Keratinocyte (primary cell): ENCODE results near the gene ACAT2. TPM values are rescaled to one million over a fixed set of nuclear protein-coding genes. Genes with fewer than 3 reads are reported as not detected.

ENCODE experiments used
- DNase-seq: peaks from one replicate; pipeline ENCODE4 v3.0.0-alpha.2; 2011; ENCODE audit warnings: low read depth, missing footprints, low spot score
- FAIRE-seq: peaks from 2 replicates; lab custom pipeline; 2011; peaks lifted over from hg19 to GRCh38; lab: Jason Lieb, UNC
- H2AFZ ChIP-seq: 2 replicates; pipeline ENCODE4 v1.6.0; 2012; ENCODE audit warnings: low read length, control low read depth, inconsistent platforms; ENCODE audit not compliant: control insufficient read depth
- H3K27ac ChIP-seq: 2 replicates; pipeline ENCODE4 v1.5.1; 2011; ENCODE audit warnings: low read length; ENCODE audit not compliant: control insufficient read depth, insufficient read depth
- H3K27me3 ChIP-seq: 3 replicates; pipeline ENCODE4 v1.6.0; 2011; ENCODE audit warnings: low read length; ENCODE audit not compliant: control insufficient read depth, insufficient read depth; ENCODE audit errors: extremely low read depth
- H3K36me3 ChIP-seq, 2 experiments: 2 replicates in 1 of 2; 3 replicates in 1 of 2; pipeline ENCODE4 v1.5.1; 2011; ENCODE audit warnings: low read length in 2 of 2, mild to moderate bottlenecking in 1 of 2; ENCODE audit not compliant: control insufficient read depth in 2 of 2, insufficient read depth in 2 of 2; ENCODE audit errors: extremely low read depth in 1 of 2
- H3K4me1 ChIP-seq: 3 replicates; pipeline ENCODE4 v1.5.1; 2011; ENCODE audit warnings: low read length; ENCODE audit not compliant: control insufficient read depth, insufficient read depth; ENCODE audit errors: extremely low read depth
- H3K4me2 ChIP-seq: 3 replicates; pipeline ENCODE4 v1.6.0; 2011; ENCODE audit warnings: low read depth, low read length; ENCODE audit not compliant: control insufficient read depth, insufficient read depth; ENCODE audit errors: extremely low read depth
- H3K4me3 ChIP-seq, 3 experiments: fragments of 200-600 bp in 1 of 3; sonication (generic) in 1 of 3; 2 replicates in 2 of 3; 3 replicates in 1 of 3; pipeline ENCODE4 v1.5.1; 2011 to 2016; ENCODE audit warnings: low read length in 3 of 3, mild to moderate bottlenecking in 3 of 3, control low read depth in 2 of 3, inconsistent platforms in 1 of 3, low read depth in 1 of 3, mixed read lengths in 1 of 3, mixed run types in 1 of 3, moderate library complexity in 1 of 3; ENCODE audit not compliant: control insufficient read depth in 2 of 3, insufficient read depth in 2 of 3; ENCODE audit errors: extremely low read depth in 1 of 3
- H3K79me2 ChIP-seq: 2 replicates; pipeline ENCODE4 v1.6.0; 2012; ENCODE audit warnings: low read length; ENCODE audit not compliant: control insufficient read depth, insufficient read depth
- H3K9ac ChIP-seq: 3 replicates; pipeline ENCODE4 v1.6.0; 2011; ENCODE audit warnings: low read length; ENCODE audit not compliant: control insufficient read depth, insufficient read depth; ENCODE audit errors: extremely low read depth
- H3K9me1 ChIP-seq: 3 replicates; pipeline ENCODE4 v1.6.0; 2011; ENCODE audit warnings: low read length; ENCODE audit not compliant: control insufficient read depth, insufficient read depth; ENCODE audit errors: extremely low read depth
- H3K9me3 ChIP-seq: 2 replicates; pipeline ENCODE4 v1.5.1; 2012; ENCODE audit warnings: low read depth, low read length; ENCODE audit not compliant: control insufficient read depth
- H4K20me1 ChIP-seq: 3 replicates; pipeline ENCODE4 v1.6.0; 2011; ENCODE audit warnings: low read length; ENCODE audit not compliant: control insufficient read depth, insufficient read depth; ENCODE audit errors: extremely low read depth
- CTCF ChIP-seq, 3 experiments: IDR thresholded peaks in 1 of 3; conservative IDR thresholded peaks in 1 of 3; optimal IDR thresholded peaks in 1 of 3; 2 replicates in 2 of 3; 3 replicates in 1 of 3; pipeline versions ENCODE3 to v1.5.1; 2011; ENCODE audit warnings: low read length in 3 of 3, mild to moderate bottlenecking in 3 of 3, moderate library complexity in 2 of 3, control low read depth in 1 of 3, inconsistent platforms in 1 of 3; ENCODE audit not compliant: insufficient read depth in 2 of 3; ENCODE audit errors: extremely low read depth in 1 of 3
- EZH2 ChIP-seq: IDR thresholded peaks from one replicate; pipeline ENCODE4 v1.6.1; 2012; ENCODE audit warnings: inconsistent platforms, mild to moderate bottlenecking, low read length, moderate library complexity
- dilution Hi-C: fragments of 300-500 bp; cut with MboI; formaldehyde crosslinking; loops from one replicate; pipeline ENCODE4 v1.7.0; 2020; ENCODE audit warnings: low sequenced_read_pairs; ENCODE audit not compliant: extremely low pct_ligation_motif_present
- polyA plus RNA-seq, 5 experiments: library from polyadenylated mRNA; depleted of rRNA in 3 of 5; stranded (reverse) in 3 of 5; stranded (forward) in 1 of 5; unstranded in 1 of 5; fragments of >200 nt; gene quantifications; 1 replicate in 1 of 5; 2 replicates in 3 of 5; 3 replicates in 1 of 5; pipeline versions ENCODE4 v1.2.1 to v1.2.3, GENCODE V29; 2011 to 2012; ENCODE audit warnings: missing spikeins in 2 of 5, low read depth in 1 of 5, low replicate concordance in 1 of 5

ACAT2 gene
- polyA plus RNA-seq, 1 donor (not counting 4 experiments of a cell fraction or from before 2014, with no cell fraction given), result 205 TPM

DNA sequence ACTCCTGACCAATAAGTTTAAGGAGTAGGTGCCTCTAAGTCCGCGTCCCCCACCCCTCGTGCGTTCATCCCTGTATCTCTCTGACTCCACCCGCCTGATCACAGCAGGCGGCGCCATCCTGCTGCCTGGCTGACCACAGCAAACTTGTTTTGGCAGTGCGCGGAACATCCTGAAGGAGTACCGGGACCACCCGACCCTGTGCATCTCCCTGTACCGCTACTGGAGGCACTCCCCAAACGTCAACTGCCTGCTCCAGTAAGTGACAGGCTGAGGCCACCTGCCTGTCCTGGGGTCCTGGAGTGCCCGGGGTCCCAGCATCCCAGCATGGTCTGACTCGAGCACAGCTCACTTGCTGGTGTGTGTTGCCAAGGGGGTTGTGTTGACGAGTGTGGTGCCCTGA is 57.3 kb downstream of the ACAT2 start:
- Histone ChIP-seq H3K27me3 (no peaks in the 10 kb centered on the region), H3K27ac (no peak overlapping the region), H3K9me3 (no peaks in the 10 kb centered on the region), H3K79me2 (no peaks in the 10 kb centered on the region), H3K4me1 (no peaks in the 10 kb centered on the region), H2AFZ (no peak overlapping the region), H3K4me3 (no peak overlapping the region), H3K4me2 (no peak overlapping the region), H3K9me1 (no peaks in the 10 kb centered on the region), H3K36me3 (no peaks in the 10 kb centered on the region), H4K20me1 (no peaks in the 10 kb centered on the region), H3K9ac (no peak overlapping the region)
- TF ChIP-seq EZH2, result no peak
- TF ChIP-seq CTCF (optimal IDR thresholded peaks at IDR 0.05 in 1 of 3, IDR thresholded peaks at IDR 0.05 in 1 of 3, conservative IDR thresholded peaks at IDR 0.05 in 1 of 3; ENCODE audit: extremely low read depth in 1 of 3, insufficient read depth in 2 of 3, low read length in 3 of 3), result no peak
- FAIRE-seq (no peak), DNase-seq (no peak)
- dilution Hi-C loops, result no loop called here

DNA sequence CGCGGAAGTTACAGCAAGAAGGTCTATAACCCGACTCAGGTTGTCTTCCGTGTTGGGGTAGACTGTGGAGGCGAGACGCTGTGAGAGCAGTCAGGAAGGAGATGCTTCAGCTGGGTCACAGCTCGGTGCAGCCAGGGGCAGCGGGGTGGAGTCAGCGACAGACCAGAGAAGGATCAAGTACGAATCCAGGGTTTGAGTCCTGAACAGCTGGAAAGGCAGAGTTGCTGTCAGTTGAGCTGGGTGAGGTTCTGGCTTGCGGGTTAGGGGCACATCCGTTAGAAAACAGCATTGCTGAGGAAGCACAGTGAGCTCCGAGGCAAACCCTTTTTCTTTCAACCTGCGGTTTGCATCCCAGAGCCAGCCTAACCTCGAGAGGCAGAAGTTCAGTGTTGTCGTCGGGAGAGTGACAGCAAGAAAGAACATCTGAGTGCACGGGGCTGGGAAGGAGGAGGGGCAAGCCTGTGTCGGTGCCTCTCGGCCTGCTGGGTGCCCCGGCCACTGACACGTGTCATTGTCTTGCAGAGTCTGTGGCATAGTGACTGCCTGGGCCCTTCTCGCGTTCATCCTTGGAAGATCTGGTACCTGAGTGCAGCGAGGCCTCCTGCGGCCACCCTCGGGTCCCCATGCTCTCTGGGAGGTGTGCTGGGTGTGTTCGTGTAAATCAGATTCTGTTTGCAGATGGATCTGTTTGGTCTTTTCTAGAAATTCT is 58.2 kb downstream of the ACAT2 start:
- H3K4me1 ChIP-seq, result no peaks in the 10 kb centered on the region
- no peaks in the 10 kb centered on the region for H3K36me3 ChIP-seq
- no peak overlapping the region for H2AFZ ChIP-seq
- DNase-seq, result no peak
- TF ChIP-seq CTCF (optimal IDR thresholded peaks at IDR 0.05 in 1 of 3, IDR thresholded peaks at IDR 0.05 in 1 of 3, conservative IDR thresholded peaks at IDR 0.05 in 1 of 3; ENCODE audit: extremely low read depth in 1 of 3, insufficient read depth in 2 of 3, low read length in 3 of 3), result no peak
- no peak for TF ChIP-seq EZH2
- H3K9me1 ChIP-seq, result no peaks in the 10 kb centered on the region
- no peak overlapping the region for H3K27ac ChIP-seq
- no peaks in the 10 kb centered on the region for H3K9me3 ChIP-seq
- H3K4me3 ChIP-seq, result no peak overlapping the region
- H4K20me1 ChIP-seq, result no peaks in the 10 kb centered on the region
- no peaks in the 10 kb centered on the region for H3K79me2 ChIP-seq
- no peak overlapping the region for H3K9ac ChIP-seq
- dilution Hi-C loops, result no loop called here
- FAIRE-seq, result no peak
- no peaks in the 10 kb centered on the region for H3K27me3 ChIP-seq
- no peak overlapping the region for H3K4me2 ChIP-seq
